Naive B cell (primary cell): Measurements from ENCODE around the gene ST8SIA2. TPM values are rescaled to one million over a fixed set of nuclear protein-coding genes. Genes with fewer than 3 reads are reported as not detected.

Source experiments
- ATAC-seq, 2 donors: fragments of 150-1000 bp; cut with Tn5 transposase; 2 replicates each; pipeline ENCODE4 v1.10.0; 2021; ENCODE audit warnings: low read depth in 2 of 2, mild to moderate bottlenecking in 2 of 2, moderate library complexity in 2 of 2
- DNase-seq: peaks from one replicate; pipeline ENCODE4 v3.0.0; 2022
- H3K27ac Mint-ChIP-seq, 6 donors: one replicate each; pipeline ENCODE4 v1.8.0; 2020 to 2022; ENCODE audit warnings: mild to moderate bottlenecking in 6 of 6, mixed read lengths in 6 of 6, moderate library complexity in 5 of 6, inconsistent platforms in 2 of 6
- H3K27me3 Mint-ChIP-seq, 3 donors: one replicate each; pipeline ENCODE4 v1.8.0; 2021 to 2022; ENCODE audit warnings: mixed read lengths in 3 of 3, mild to moderate bottlenecking in 1 of 3
- H3K36me3 Mint-ChIP-seq, 2 donors: one replicate each; pipeline ENCODE4 v1.8.0; 2020 to 2022; ENCODE audit warnings: mixed read lengths in 2 of 2, inconsistent platforms in 1 of 2, mild to moderate bottlenecking in 1 of 2
- H3K4me1 Mint-ChIP-seq, 3 donors: one replicate each; pipeline ENCODE4 v1.8.0; 2020 to 2022; ENCODE audit warnings: mixed read lengths in 3 of 3, inconsistent platforms in 1 of 3, mild to moderate bottlenecking in 1 of 3, moderate library complexity in 1 of 3
- H3K4me3 Mint-ChIP-seq, 8 donors: one replicate each; pipeline ENCODE4 v1.8.0; 2020 to 2022; ENCODE audit warnings: mild to moderate bottlenecking in 8 of 8, mixed read lengths in 8 of 8, moderate library complexity in 8 of 8, inconsistent platforms in 2 of 8
- H3K9me3 Mint-ChIP-seq, 7 donors: one replicate each; pipeline ENCODE4 v1.8.0; 2020 to 2022; ENCODE audit warnings: mixed read lengths in 7 of 7, mild to moderate bottlenecking in 5 of 7, inconsistent platforms in 2 of 7, moderate library complexity in 1 of 7
- polyA plus RNA-seq, 6 donors: library from polyadenylated mRNA; unstranded; fragments of 300-500 nt; fragmentation: Illumina TruSeq; gene quantifications; one replicate each; pipeline ENCODE4 v1.2.3, GENCODE V29; 2021; ENCODE audit warnings: low read depth in 6 of 6

The ST8SIA2 gene
- polyA plus RNA-seq, 6 donors from 2014 or later = not detected

GRCh38 chr15:92494806-92495336 is 101.2 kb downstream of the ST8SIA2 start:
- Mint-ChIP-seq H3K27me3 (peaks cover 3 to 18% (median 11%) of the 10 kb centered on the region in 3 donors), H3K4me1 (no peaks in the 10 kb centered on the region), H3K36me3 (peaks cover 0 to 8% of the 10 kb centered on the region in 2 donors), H3K27ac (no peak overlapping the region), H3K4me3 (peak overlapping the region in 1 of 8 donors; percentile 42), H3K9me3 (peaks cover 5 to 23% (median 13%) of the 10 kb centered on the region in 7 donors)
- no peak for ATAC-seq
- no peak for DNase-seq

GRCh38 chr15:92495446-92495845 is 101.8 kb downstream of the ST8SIA2 start:
- no peak for DNase-seq
- Mint-ChIP-seq H3K4me3 (no peak overlapping the region), H3K36me3 (peaks cover 0 to 8% of the 10 kb centered on the region in 2 donors), H3K4me1 (no peaks in the 10 kb centered on the region), H3K27ac (no peak overlapping the region), H3K9me3 (peaks cover 1 to 18% (median 7%) of the 10 kb centered on the region in 7 donors), H3K27me3 (peaks cover 5 to 23% (median 17%) of the 10 kb centered on the region in 3 donors)
- ATAC-seq = no peak

- no peak overlapping the region for H3K4me3 Mint-ChIP-seq
- DNase-seq (no peak), ATAC-seq (no peak)
- no peaks in the 10 kb centered on the region for H3K36me3 Mint-ChIP-seq
- no peaks in the 10 kb centered on the region for H3K4me1 Mint-ChIP-seq
- H3K27ac Mint-ChIP-seq = no peak overlapping the region
- H3K27me3 Mint-ChIP-seq = peaks cover 10 to 32% (median 25%) of the 10 kb centered on the region in 3 donors
- H3K9me3 Mint-ChIP-seq = peaks cover 0 to 6% (median 0%) of the 10 kb centered on the region in 7 donors
Observed at GRCh38 chr15:92499731-92500530, 106.2 kb downstream of the ST8SIA2 start.

- no peak for ATAC-seq
- Mint-ChIP-seq H3K4me3 (no peak overlapping the region), H3K27me3 (peaks cover 10 to 19% (median 18%) of the 10 kb centered on the region in 3 donors), H3K27ac (no peak overlapping the region), H3K4me1 (no peaks in the 10 kb centered on the region), H3K9me3 (peaks cover 6 to 13% (median 8%) of the 10 kb centered on the region in 7 donors), H3K36me3 (no peaks in the 10 kb centered on the region)
- no peak for DNase-seq
Observed at GRCh38 chr15:92502336-92502735, 108.7 kb downstream of the ST8SIA2 start.

- Mint-ChIP-seq H3K27me3 (peaks cover 10 to 19% (median 18%) of the 10 kb centered on the region in 3 donors), H3K36me3 (no peaks in the 10 kb centered on the region), H3K9me3 (peaks cover 7 to 14% (median 8%) of the 10 kb centered on the region in 7 donors), H3K27ac (no peak overlapping the region), H3K4me1 (no peaks in the 10 kb centered on the region), H3K4me3 (no peak overlapping the region)
- DNase-seq (no peak), ATAC-seq (no peak)
Observed at GRCh38 chr15:92502930-92503857, 109.5 kb downstream of the ST8SIA2 start.

GRCh38 chr15:92503889-92504288 is 110.2 kb downstream of the ST8SIA2 start:
- Mint-ChIP-seq H3K27ac (no peak overlapping the region), H3K4me3 (no peak overlapping the region), H3K36me3 (no peaks in the 10 kb centered on the region), H3K4me1 (no peaks in the 10 kb centered on the region), H3K9me3 (peaks cover 7 to 14% (median 8%) of the 10 kb centered on the region in 7 donors), H3K27me3 (peaks cover 10 to 19% (median 18%) of the 10 kb centered on the region in 3 donors)
- DNase-seq (no peak), ATAC-seq (no peak)

- H3K27me3 Mint-ChIP-seq = peaks cover 8 to 9% (median 9%) of the 10 kb centered on the region in 3 donors
- H3K4me3 Mint-ChIP-seq = no peak overlapping the region
- H3K27ac Mint-ChIP-seq = no peak overlapping the region
- no peak for DNase-seq
- no peaks in the 10 kb centered on the region for H3K4me1 Mint-ChIP-seq
- no peak for ATAC-seq
- no peaks in the 10 kb centered on the region for H3K36me3 Mint-ChIP-seq
- H3K9me3 Mint-ChIP-seq = peaks cover 7 to 14% (median 8%) of the 10 kb centered on the region in 7 donors
Observed at GRCh38 chr15:92505611-92506010, 111.9 kb downstream of the ST8SIA2 start.

- H3K27me3 Mint-ChIP-seq = peaks cover 7 to 8% (median 7%) of the 10 kb centered on the region in 3 donors
- H3K4me3 Mint-ChIP-seq = no peak overlapping the region
- no peak overlapping the region for H3K27ac Mint-ChIP-seq
- no peaks in the 10 kb centered on the region for H3K4me1 Mint-ChIP-seq
- no peak for ATAC-seq
- H3K9me3 Mint-ChIP-seq = peaks cover 7 to 14% (median 8%) of the 10 kb centered on the region in 7 donors
- no peak for DNase-seq
- H3K36me3 Mint-ChIP-seq = no peaks in the 10 kb centered on the region
Observed at GRCh38 chr15:92506506-92506905, 112.8 kb downstream of the ST8SIA2 start.

GRCh38 chr15:92510163-92510882 is 116.6 kb downstream of the ST8SIA2 start:
- Mint-ChIP-seq H3K27me3 (peaks cover 4 to 22% (median 12%) of the 10 kb centered on the region in 3 donors), H3K27ac (no peak overlapping the region), H3K36me3 (no peaks in the 10 kb centered on the region), H3K4me3 (no peak overlapping the region), H3K4me1 (no peaks in the 10 kb centered on the region), H3K9me3 (peaks cover 7 to 14% (median 8%) of the 10 kb centered on the region in 7 donors)
- DNase-seq (no peak), ATAC-seq (no peak)
